GM06990 (cell line): ENCODE data around the gene AKTIP.

Source experiments
- DNase-seq: peaks from one replicate; pipeline ENCODE4 v3.0.0-alpha.2; 2011; ENCODE audit not compliant: insufficient read length; ENCODE audit errors: extremely low read depth
- H3K27me3 ChIP-seq: replicated peaks from 2 replicates; pipeline ENCODE4 v1.6.0; 2011; ENCODE audit warnings: low read length; ENCODE audit not compliant: control insufficient read depth, insufficient read depth
- H3K36me3 ChIP-seq: 2 replicates; pipeline ENCODE4 v1.5.1; 2011; ENCODE audit warnings: low read length; ENCODE audit not compliant: control insufficient read depth, insufficient read depth
- H3K4me3 ChIP-seq: replicated peaks from 2 replicates; pipeline ENCODE4 v1.5.1; 2011; ENCODE audit warnings: low read depth, mild to moderate bottlenecking, control low read depth, low read length
- TF ChIP-seq, protein P1 (sequence below): IDR thresholded peaks from 2 replicates; pipeline ENCODE4 v1.5.1; 2011; ENCODE audit warnings: low read length, control low read depth, mild to moderate bottlenecking, inconsistent platforms; ENCODE audit not compliant: insufficient read depth, poor library complexity, severe bottlenecking

AKTIP gene

DNA sequence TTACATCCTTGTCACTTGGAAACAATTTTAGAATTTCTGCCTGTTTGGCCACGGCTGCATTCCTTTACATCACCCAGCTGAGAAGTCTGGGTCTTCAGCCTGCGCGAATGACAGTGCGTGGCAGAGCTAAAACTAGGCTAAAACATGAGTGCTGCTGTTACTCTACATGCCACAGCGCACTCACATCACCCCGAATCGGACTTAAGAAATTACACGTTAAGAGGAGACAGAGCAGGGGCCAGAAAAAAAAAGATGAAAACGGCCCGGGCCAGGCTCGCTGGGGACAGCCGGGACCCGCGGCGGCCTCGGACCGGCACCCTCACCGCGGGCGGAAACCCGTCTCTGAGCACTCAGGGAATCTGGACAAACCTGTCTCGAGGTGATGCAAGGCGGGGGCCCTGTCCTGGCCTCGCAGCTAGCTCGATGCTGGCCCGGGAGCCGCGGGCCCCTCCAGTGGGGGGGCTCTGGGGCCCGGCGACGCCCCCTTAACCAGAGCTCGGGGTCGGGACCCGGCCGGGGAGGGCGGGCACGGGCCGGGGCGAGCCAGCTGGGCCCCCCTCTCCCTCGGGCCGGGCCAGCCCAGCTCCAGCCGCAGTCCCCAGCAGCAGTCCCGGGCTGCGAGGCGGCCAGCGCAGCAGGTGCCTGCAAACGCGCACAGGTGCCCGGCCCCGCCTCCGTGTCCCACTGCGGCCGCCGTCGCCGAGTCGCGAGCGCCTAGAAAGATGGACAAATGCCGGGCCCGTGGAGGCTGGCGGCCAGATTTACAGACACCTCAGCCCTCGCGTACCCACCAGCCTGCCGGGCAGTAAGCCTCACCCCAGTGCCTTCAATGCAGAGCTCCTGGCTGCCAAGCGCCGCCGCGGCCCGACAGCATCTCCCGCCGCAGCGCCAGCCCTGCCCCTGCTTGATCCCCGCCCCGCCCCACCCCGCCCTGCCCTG, at the start of gene AKTIP:
TSS of gene AKTIP (minus strand) at position 879 of the 939 bp plus-strand sequence. CDS start 2,950 bp downstream, outside the sequence.
- DNase-seq, result no peak

DNA sequence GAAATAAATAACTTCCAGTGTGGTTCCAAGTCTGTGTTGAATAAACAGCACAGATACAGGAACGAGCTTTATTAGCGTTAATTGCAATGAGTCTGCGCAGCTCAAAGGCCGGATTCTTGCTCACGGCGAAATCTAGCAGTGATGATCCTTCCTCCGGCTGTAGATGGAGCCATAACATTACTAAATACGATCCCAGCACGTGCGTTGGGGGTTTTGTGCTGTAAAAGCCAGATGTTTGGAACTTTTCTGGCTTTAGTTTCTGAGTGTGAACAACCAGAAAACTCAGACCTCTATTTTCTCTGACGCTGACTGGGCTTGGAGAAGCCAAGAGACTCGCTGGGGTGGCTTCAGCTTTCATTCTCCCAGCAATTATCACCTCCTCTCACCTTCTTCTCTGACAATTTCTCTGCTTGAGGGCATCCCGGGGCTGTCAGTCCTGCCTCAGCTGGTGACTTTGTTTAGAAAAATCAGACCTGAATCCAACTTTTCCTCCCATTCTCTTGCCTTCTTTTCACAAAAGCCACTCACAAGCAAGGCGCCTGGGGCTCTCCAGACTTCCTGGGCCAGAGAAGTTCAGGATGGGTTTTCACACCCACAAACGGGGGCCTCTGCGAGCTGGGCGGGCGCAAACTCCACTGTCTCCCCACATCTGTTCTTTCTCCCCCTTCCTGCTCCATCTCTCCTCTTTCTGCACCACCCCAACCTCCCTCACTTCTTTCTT, 47.1 kb upstream of the AKTIP start:
- H3K36me3 ChIP-seq, result no peaks in the 10 kb centered on the region
- TF ChIP-seq, protein P1, sequence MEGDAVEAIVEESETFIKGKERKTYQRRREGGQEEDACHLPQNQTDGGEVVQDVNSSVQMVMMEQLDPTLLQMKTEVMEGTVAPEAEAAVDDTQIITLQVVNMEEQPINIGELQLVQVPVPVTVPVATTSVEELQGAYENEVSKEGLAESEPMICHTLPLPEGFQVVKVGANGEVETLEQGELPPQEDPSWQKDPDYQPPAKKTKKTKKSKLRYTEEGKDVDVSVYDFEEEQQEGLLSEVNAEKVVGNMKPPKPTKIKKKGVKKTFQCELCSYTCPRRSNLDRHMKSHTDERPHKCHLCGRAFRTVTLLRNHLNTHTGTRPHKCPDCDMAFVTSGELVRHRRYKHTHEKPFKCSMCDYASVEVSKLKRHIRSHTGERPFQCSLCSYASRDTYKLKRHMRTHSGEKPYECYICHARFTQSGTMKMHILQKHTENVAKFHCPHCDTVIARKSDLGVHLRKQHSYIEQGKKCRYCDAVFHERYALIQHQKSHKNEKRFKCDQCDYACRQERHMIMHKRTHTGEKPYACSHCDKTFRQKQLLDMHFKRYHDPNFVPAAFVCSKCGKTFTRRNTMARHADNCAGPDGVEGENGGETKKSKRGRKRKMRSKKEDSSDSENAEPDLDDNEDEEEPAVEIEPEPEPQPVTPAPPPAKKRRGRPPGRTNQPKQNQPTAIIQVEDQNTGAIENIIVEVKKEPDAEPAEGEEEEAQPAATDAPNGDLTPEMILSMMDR, result peak; percentile 61
- no peak overlapping the region for H3K4me3 ChIP-seq
- no peak for DNase-seq
- no peaks in the 10 kb centered on the region; the same call in 1 of the 2 replicates for H3K27me3 ChIP-seq

More for the DNA sequence above, at the start of gene AKTIP:
- no peaks in the 10 kb centered on the region for H3K27me3 ChIP-seq
- H3K4me3 ChIP-seq, result peak within 1 kb of the TSS; percentile 85
- no peaks in the 10 kb centered on the region for H3K36me3 ChIP-seq
- TF ChIP-seq, protein P1, result no peak

DNA sequence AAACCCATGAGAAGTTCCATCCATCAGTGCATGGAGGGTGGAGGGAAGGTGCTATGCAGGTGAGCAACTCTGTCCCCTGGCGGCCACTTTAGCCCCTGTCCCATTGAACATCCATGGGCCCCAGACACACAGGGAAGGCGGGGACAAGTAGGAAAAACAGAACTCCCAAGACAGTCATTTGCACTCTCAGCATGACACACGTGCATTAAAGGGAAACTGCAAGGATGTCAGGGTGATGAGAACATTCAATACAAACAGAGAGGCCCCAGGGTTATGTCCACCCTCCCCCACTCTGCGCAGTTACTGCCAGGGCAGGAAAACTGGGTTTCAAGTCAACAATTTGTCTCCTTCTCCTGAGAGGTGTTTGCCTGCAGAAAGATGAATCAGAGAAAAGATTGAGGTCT, 44.0 kb upstream of the AKTIP start:
- DNase-seq, result no peak

DNA sequence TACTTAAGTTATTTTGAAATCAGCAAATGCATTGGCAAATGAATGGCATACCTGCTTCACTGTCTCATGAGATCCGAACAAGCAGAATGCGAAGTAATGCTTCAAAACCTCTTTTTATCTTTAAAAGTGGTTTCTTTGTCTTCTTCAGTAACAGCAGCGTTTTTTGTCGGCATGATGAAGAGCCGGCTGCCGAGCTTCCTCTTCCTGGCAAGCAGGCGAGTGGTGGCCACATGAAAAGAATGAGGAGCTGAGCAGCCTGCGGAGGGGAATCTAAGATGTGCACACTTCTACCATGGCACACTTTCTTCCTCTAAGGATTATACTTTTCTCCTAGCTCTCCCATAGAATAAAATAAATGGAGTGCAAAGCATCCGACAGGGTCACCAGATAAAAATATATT, 42.4 kb upstream of the AKTIP start:
- Histone ChIP-seq H3K27me3 (no peaks in the 10 kb centered on the region), H3K36me3 (no peaks in the 10 kb centered on the region), H3K4me3 (no peak overlapping the region)
- no peak for DNase-seq
- TF ChIP-seq, protein P1, result no peak

More for the DNA sequence above, 44.0 kb upstream of the AKTIP start:
- TF ChIP-seq, protein P1, result peak; percentile 71
- H3K36me3 ChIP-seq, result no peaks in the 10 kb centered on the region
- no peak overlapping the region for H3K4me3 ChIP-seq
- H3K27me3 ChIP-seq, result no peaks in the 10 kb centered on the region

DNA sequence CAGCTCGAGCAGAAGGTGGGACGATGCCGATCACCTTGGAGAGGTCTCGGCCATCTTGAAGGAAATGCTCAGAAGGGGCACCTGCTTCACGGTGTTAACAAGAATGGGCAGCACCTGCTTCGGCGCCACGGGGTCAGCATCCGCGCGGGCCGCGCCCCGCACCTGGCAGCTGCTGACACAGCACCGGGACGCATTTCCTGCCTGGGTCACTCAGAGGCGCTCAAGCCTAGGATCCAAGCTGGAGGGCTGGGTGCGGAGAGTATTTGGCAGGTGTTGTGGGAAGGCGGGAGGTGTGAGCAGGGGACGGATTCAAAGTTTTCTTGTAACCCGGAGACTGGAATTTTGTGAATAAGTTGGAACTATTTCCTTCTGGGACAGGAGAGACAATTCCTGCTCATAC, 39.3 kb upstream of the AKTIP start:
- TF ChIP-seq, protein P1, result no peak
- Histone ChIP-seq H3K36me3 (no peaks in the 10 kb centered on the region), H3K4me3 (no peak overlapping the region), H3K27me3 (no peaks in the 10 kb centered on the region)
- DNase-seq, result no peak
